Type B pancreatic cell (in vitro differentiated cells): ENCODE data around the gene NEDD9. TPM values are rescaled to one million over a fixed set of nuclear protein-coding genes. Genes with fewer than 3 reads are reported as not detected.
A peak's percentile ranks its signal among the peaks of the same experiment; 100 is the strongest.

ENCODE experiments used
- DNase-seq: peaks from one replicate; pipeline ENCODE4 v3.0.0; 2021; ENCODE audit warnings: mixed read lengths; ENCODE audit not compliant: unreplicated experiment; ENCODE audit errors: extremely low spot score
- H3K27ac Mint-ChIP-seq: 2 replicates; pipeline ENCODE4 v1.8.0; 2021; ENCODE audit warnings: mild to moderate bottlenecking, mixed read lengths
- H3K27me3 Mint-ChIP-seq: 2 replicates; pipeline ENCODE4 v1.8.0; 2021; ENCODE audit warnings: mixed read lengths
- H3K36me3 Mint-ChIP-seq: 2 replicates; pipeline ENCODE4 v1.8.0; 2021; ENCODE audit warnings: mixed read lengths
- H3K4me1 Mint-ChIP-seq: one replicate; pipeline ENCODE4 v1.8.0; 2021; ENCODE audit warnings: mixed read lengths; ENCODE audit not compliant: unreplicated experiment
- H3K4me3 Mint-ChIP-seq: 2 replicates; pipeline ENCODE4 v1.8.0; 2021; ENCODE audit warnings: mild to moderate bottlenecking, mixed read lengths
- H3K9me3 Mint-ChIP-seq: 2 replicates; pipeline ENCODE4 v1.8.0; 2021; ENCODE audit warnings: mixed read lengths
- CTCF ChIP-seq: fragments of 200-600 bp; sonication (generic); conservative IDR thresholded peaks from 2 replicates; pipeline ENCODE4 v1.5.0; 2021; ENCODE audit warnings: antibody characterized with exemption, mild to moderate bottlenecking
- total RNA-seq: library from RNA; stranded (reverse); gene quantifications from 2 replicates; pipeline ENCODE4 v1.2.1, GENCODE V29; 2021; ENCODE audit warnings: low replicate concordance

Gene NEDD9
- total RNA-seq, 1 donor from 2014 or later: 21.3 TPM

- peaks cover 9% of the 10 kb centered on the region for H3K9me3 Mint-ChIP-seq
- H3K4me1 Mint-ChIP-seq: peaks cover 10% of the 10 kb centered on the region
- peaks cover 1% of the 10 kb centered on the region for H3K27me3 Mint-ChIP-seq
- no peak overlapping the region for H3K4me3 Mint-ChIP-seq
- H3K27ac Mint-ChIP-seq: no peak overlapping the region
- no peaks in the 10 kb centered on the region for H3K36me3 Mint-ChIP-seq
- DNase-seq: no peak
- TF ChIP-seq CTCF: no peak
Measured at GRCh38 chr6:11258260-11259237, 26.1 kb upstream of the NEDD9 start.

- Mint-ChIP-seq H3K4me1 (peaks cover 20% of the 10 kb centered on the region), H3K27ac (no peak overlapping the region), H3K27me3 (no peaks in the 10 kb centered on the region), H3K9me3 (peaks cover 8% of the 10 kb centered on the region), H3K36me3 (no peaks in the 10 kb centered on the region), H3K4me3 (no peak overlapping the region)
- no peak for DNase-seq
- TF ChIP-seq CTCF: no peak
Measured at GRCh38 chr6:11255610-11256009, 23.1 kb upstream of the NEDD9 start.

GRCh38 chr6:11253594-11253993 lies 21.1 kb upstream of the NEDD9 start:
- H3K27me3 Mint-ChIP-seq: no peaks in the 10 kb centered on the region
- TF ChIP-seq CTCF: no peak

GRCh38 chr6:11251553-11252360 lies 19.3 kb upstream of the NEDD9 start:
- peaks cover 4% of the 10 kb centered on the region for H3K36me3 Mint-ChIP-seq
- H3K27me3 Mint-ChIP-seq: no peaks in the 10 kb centered on the region
- peaks cover 14% of the 10 kb centered on the region for H3K9me3 Mint-ChIP-seq
- peak overlapping the region; percentile 42 for H3K4me3 Mint-ChIP-seq
- peaks cover 20% of the 10 kb centered on the region for H3K4me1 Mint-ChIP-seq
- H3K27ac Mint-ChIP-seq: peak overlapping the region; percentile 40
- no peak for DNase-seq
- no peak for TF ChIP-seq CTCF

More at GRCh38 chr6:11253594-11253993, 21.1 kb upstream of the NEDD9 start:
- no peak for DNase-seq
- Mint-ChIP-seq H3K9me3 (peaks cover 8% of the 10 kb centered on the region), H3K4me3 (no peak overlapping the region), H3K27ac (no peak overlapping the region), H3K36me3 (no peaks in the 10 kb centered on the region), H3K4me1 (peaks cover 20% of the 10 kb centered on the region)

GRCh38 chr6:11250108-11250507 lies 17.6 kb upstream of the NEDD9 start:
- Mint-ChIP-seq H3K27me3 (no peaks in the 10 kb centered on the region), H3K36me3 (peaks cover 4% of the 10 kb centered on the region), H3K27ac (no peak overlapping the region), H3K4me3 (no peak overlapping the region), H3K9me3 (peaks cover 10% of the 10 kb centered on the region), H3K4me1 (peaks cover 20% of the 10 kb centered on the region)
- no peak for DNase-seq
- TF ChIP-seq CTCF: no peak
